Nephron (organoid): ENCODE results near the gene TFDP2.

Experiments used
- H3K27ac Mint-ChIP-seq, 3 experiments: 2 replicates each; pipeline ENCODE4 v1.8.0; 2020; ENCODE audit warnings: mixed read lengths in 3 of 3, mild to moderate bottlenecking in 2 of 3, moderate library complexity in 1 of 3
- H3K27me3 Mint-ChIP-seq: 2 replicates; pipeline ENCODE4 v1.8.0; 2021; ENCODE audit warnings: low read depth, mild to moderate bottlenecking, moderate library complexity, mixed read lengths
- H3K36me3 Mint-ChIP-seq: 2 replicates; pipeline ENCODE4 v1.8.0; 2020; ENCODE audit warnings: low read depth, mixed read lengths
- H3K4me1 Mint-ChIP-seq: 2 replicates; pipeline ENCODE4 v1.8.0; 2020; ENCODE audit warnings: mixed read lengths
- H3K4me3 Mint-ChIP-seq, 3 experiments: 2 replicates each; pipeline ENCODE4 v1.8.0; 2020; ENCODE audit warnings: mild to moderate bottlenecking in 3 of 3, mixed read lengths in 3 of 3, moderate library complexity in 2 of 3
- H3K9me3 Mint-ChIP-seq: 2 replicates; pipeline ENCODE4 v1.8.0; 2020; ENCODE audit warnings: mixed read lengths
- TF ChIP-seq, protein P1 (sequence below), 3 experiments: fragments of 200-600 bp; sonication (generic); IDR thresholded peaks; one replicate each; pipeline ENCODE4 v1.5.0; 2021; ENCODE audit warnings: antibody characterized with exemption in 3 of 3; ENCODE audit not compliant: unreplicated experiment in 3 of 3

TFDP2 gene

DNA sequence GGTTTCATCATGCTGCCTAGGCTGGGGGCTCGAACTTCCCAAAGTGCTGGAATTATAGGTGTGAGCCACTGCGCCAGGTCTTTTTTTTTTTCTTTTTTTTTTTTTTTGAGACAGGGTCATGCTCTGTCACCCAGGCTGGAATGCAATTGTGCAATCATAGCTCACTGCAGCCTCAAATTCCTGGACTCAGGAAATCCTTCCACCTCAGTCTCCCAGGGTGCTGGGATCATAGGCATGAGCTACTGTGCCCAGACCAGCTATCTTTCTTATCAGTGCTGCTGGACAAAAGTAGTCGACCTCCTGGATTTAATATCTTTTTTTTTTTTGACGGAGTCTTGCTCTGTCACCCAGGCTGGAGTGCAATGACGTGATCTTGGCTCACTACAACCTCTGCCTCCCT is 60.8 kb downstream of the TFDP2 start:
- Mint-ChIP-seq H3K9me3 (peaks cover 10% of the 10 kb centered on the region), H3K4me1 (no peaks in the 10 kb centered on the region), H3K27me3 (no peaks in the 10 kb centered on the region), H3K27ac (no peak overlapping the region), H3K4me3 (no peak overlapping the region), H3K36me3 (peaks cover 30% of the 10 kb centered on the region)
- TF ChIP-seq, protein P1, sequence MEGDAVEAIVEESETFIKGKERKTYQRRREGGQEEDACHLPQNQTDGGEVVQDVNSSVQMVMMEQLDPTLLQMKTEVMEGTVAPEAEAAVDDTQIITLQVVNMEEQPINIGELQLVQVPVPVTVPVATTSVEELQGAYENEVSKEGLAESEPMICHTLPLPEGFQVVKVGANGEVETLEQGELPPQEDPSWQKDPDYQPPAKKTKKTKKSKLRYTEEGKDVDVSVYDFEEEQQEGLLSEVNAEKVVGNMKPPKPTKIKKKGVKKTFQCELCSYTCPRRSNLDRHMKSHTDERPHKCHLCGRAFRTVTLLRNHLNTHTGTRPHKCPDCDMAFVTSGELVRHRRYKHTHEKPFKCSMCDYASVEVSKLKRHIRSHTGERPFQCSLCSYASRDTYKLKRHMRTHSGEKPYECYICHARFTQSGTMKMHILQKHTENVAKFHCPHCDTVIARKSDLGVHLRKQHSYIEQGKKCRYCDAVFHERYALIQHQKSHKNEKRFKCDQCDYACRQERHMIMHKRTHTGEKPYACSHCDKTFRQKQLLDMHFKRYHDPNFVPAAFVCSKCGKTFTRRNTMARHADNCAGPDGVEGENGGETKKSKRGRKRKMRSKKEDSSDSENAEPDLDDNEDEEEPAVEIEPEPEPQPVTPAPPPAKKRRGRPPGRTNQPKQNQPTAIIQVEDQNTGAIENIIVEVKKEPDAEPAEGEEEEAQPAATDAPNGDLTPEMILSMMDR (IDR thresholded peaks at IDR 0.05; ENCODE audit: unreplicated experiment in 3 of 3), result no peak

DNA sequence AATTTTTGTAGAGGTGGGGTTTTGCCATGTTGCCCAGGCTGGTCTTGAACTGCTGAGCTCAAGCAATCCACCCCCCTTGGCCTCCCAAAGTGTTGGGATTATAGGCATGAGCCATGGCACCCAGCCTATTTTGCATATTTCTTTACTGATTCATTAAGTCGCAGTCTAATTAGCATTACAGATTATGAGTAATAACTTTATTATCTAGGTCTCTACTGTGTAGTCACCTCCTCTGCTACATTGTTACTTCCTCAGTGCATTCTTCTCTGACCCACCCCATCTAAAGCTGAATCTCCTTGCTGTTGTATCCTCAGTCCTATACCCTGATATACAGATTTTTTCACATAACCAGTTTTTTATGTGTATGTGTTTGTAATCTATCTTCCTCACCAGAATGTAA is 61.7 kb downstream of the TFDP2 start:
- H3K27me3 Mint-ChIP-seq, result no peaks in the 10 kb centered on the region
- TF ChIP-seq, protein P1 (IDR thresholded peaks at IDR 0.05; ENCODE audit: unreplicated experiment in 3 of 3), result no peak
- peaks cover 15% of the 10 kb centered on the region for H3K9me3 Mint-ChIP-seq
- peaks cover 35% of the 10 kb centered on the region for H3K36me3 Mint-ChIP-seq
- no peaks in the 10 kb centered on the region for H3K4me1 Mint-ChIP-seq
- H3K4me3 Mint-ChIP-seq, result no peak overlapping the region
- no peak overlapping the region for H3K27ac Mint-ChIP-seq

DNA sequence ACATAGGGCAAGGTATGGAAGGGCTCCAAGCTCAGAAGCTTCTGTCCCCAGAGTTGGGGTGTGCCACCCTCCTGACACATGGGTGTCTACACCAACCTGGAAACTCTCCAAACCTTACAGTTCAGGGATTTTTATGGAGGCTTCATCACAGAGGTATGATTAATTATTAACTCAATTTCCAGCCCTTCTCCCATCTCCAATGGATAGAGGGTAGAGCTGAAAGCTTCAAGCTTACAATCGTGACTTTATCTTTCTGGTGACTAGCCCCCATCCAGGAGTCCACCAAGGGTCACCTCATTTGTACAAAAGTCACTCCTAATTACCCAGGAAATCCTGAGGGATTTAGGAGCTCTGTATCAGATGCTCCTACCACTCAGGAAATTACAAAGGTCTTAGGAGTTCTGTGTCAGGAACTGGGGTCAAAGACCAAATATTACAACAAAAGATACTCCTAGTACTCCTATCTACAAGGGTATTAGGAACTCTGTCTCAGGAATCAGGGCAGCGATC is 62.7 kb downstream of the TFDP2 start:
- H3K4me1 Mint-ChIP-seq, result no peaks in the 10 kb centered on the region
- H3K27ac Mint-ChIP-seq, result no peak overlapping the region
- H3K9me3 Mint-ChIP-seq, result peaks cover 15% of the 10 kb centered on the region
- H3K36me3 Mint-ChIP-seq, result peaks cover 37% of the 10 kb centered on the region
- H3K4me3 Mint-ChIP-seq, result no peak overlapping the region
- no peaks in the 10 kb centered on the region for H3K27me3 Mint-ChIP-seq
- TF ChIP-seq, protein P1 (IDR thresholded peaks at IDR 0.05; ENCODE audit: unreplicated experiment in 3 of 3), result no peak

DNA sequence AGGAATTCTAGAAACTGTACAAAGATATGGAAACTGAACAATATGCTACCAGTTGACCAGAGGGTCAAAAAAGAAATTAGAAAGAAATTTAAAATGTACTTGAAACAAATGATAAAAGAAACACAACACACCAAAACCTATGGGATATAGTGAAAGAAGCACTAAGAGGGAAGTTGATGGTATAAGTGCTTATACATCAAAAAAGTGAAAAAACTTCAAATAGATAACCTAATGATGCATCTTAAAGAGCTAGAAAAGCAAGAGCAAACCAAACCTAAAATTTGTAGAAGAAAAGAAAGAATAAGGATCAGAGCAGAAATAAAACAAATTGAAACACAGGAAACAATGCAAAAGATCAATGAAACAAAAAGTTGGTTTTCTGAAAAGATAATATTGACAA is 68.2 kb downstream of the TFDP2 start:
- Mint-ChIP-seq H3K4me1 (no peaks in the 10 kb centered on the region), H3K4me3 (no peak overlapping the region), H3K27ac (no peak overlapping the region), H3K9me3 (peaks cover 33% of the 10 kb centered on the region), H3K36me3 (peaks cover 66% of the 10 kb centered on the region), H3K27me3 (no peaks in the 10 kb centered on the region)
- TF ChIP-seq, protein P1 (IDR thresholded peaks at IDR 0.05; ENCODE audit: unreplicated experiment in 3 of 3), result no peak

DNA sequence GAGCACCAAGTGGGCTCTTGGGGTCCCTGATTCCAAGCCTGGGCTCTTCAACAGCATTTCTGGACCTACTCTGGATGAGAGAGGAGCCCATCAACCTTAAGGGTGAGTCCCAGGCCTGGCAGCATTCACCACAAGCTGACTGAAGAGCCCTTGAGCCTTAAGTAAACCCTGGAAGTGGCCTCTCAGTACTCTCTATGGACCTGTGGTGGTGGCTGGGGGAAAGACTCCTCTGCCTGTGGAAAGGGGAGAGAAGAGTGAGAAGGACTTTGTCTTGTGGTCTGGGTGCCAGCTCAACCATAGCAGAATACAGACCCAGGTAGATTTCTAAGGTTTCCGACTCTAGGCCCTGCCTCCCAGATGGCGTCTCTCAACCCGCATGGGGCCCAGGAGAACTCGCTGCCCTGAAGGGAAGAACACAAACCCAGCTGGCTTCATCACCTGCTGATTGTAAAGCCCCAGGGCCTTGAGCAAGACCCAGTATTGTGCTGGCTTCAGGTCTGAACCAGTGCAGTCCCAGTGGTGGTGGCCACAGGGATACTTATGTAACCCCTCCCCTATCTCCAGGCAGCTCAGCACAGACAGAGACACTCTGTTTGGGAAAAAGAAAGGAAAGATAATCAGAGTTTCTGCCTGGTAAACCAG is 71.4 kb downstream of the TFDP2 start:
- Mint-ChIP-seq H3K4me3 (no peak overlapping the region), H3K9me3 (peaks cover 20% of the 10 kb centered on the region), H3K27me3 (no peaks in the 10 kb centered on the region), H3K27ac (no peak overlapping the region), H3K4me1 (no peaks in the 10 kb centered on the region), H3K36me3 (peaks cover 45% of the 10 kb centered on the region)
- TF ChIP-seq, protein P1 (IDR thresholded peaks at IDR 0.05; ENCODE audit: unreplicated experiment in 3 of 3), result no peak
